ENCODE measurements around the gene HPRT1.

DNA sequence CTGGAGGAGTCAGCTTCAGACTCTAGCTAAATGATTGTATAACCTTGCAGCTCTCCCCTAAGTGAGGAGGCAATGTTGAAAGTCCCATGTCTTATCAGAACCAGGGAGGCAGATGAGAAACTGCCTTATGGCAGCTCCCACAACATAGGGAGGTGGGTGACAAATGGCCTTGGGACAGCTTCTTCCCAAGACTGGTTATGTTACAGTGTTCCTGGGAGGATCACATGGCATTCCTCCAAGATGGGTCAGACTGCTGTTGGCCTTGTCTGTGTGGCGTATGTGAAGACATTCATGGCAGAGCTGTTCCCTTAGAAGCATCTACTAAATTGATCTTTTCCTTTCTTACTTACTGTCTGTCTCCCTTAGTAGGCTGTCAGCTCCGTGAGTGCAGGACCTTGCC is 42.0 kb downstream of the HPRT1 start:
- no peak for TF ChIP-seq GATA2 (IDR thresholded peaks at IDR 0.05; ENCODE audit: low read depth, low read length)
- no peak for TF ChIP-seq GATA3 (IDR thresholded peaks at IDR 0.05; ENCODE audit: low read depth, low read length)
